SU-DHL-6 (cell line): ENCODE results near the gene TMEM176B.

ENCODE experiments used
- EZH2phosphoT487 ChIP-seq: fragments of 200-600 bp; sonication (generic), shearing (Covaris generic); conservative IDR thresholded peaks from 2 replicates; pipeline ENCODE4 v1.6.1; 2018; ENCODE audit warnings: mild to moderate bottlenecking, antibody characterized with exemption, low read length, moderate library complexity, mixed read lengths
- TF ChIP-seq, protein P1 (sequence below): fragments of 200-600 bp; sonication (generic); IDR thresholded peaks from one replicate; pipeline ENCODE4 v1.5.1; 2017; ENCODE audit warnings: antibody characterized with exemption, mild to moderate bottlenecking, low read length, moderate library complexity; ENCODE audit not compliant: insufficient read depth, poor library complexity, severe bottlenecking

DNA sequence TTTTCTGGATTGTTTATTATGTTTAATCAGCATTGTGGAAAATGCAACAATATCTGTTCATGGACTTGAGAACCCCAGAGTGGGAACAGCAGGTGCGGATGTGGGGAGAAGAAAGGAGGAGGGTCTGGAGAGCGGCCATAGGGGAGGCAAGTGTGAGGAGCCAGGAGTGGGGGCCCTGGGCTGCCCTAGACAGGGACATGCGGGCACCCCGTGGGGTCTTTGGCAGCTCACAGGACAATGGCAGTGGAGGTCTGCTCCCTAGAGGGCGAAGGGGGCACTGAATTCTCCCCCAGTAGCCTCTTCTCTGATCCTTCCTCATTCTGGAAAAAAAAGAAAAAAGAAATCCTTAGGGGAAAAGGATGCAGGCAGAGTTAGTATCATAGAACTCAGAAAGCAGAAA is 8.9 kb downstream of the TMEM176B start:
- TF ChIP-seq, protein P1, sequence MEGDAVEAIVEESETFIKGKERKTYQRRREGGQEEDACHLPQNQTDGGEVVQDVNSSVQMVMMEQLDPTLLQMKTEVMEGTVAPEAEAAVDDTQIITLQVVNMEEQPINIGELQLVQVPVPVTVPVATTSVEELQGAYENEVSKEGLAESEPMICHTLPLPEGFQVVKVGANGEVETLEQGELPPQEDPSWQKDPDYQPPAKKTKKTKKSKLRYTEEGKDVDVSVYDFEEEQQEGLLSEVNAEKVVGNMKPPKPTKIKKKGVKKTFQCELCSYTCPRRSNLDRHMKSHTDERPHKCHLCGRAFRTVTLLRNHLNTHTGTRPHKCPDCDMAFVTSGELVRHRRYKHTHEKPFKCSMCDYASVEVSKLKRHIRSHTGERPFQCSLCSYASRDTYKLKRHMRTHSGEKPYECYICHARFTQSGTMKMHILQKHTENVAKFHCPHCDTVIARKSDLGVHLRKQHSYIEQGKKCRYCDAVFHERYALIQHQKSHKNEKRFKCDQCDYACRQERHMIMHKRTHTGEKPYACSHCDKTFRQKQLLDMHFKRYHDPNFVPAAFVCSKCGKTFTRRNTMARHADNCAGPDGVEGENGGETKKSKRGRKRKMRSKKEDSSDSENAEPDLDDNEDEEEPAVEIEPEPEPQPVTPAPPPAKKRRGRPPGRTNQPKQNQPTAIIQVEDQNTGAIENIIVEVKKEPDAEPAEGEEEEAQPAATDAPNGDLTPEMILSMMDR, result no peak
- TF ChIP-seq EZH2phosphoT487, result no peak
